ENCODE data around the gene QKI. TPM values are rescaled to one million over a fixed set of nuclear protein-coding genes. Genes with fewer than 3 reads are reported as not detected.

Gene QKI
- total and polyA plus RNA-seq, 3 donors from 2014 or later: 148 to 366 (median 315) TPM

- H3K36me3 ChIP-seq (ENCODE audit: low read depth, missing control alignments): no peaks in the 10 kb centered on the region
- no peak overlapping the region for H3K27ac ChIP-seq
- TF ChIP-seq POLR2A (IDR thresholded peaks at IDR 0.05): no peak
- no peak for TF ChIP-seq CTCF (IDR thresholded peaks at IDR 0.05)
- H3K9me3 ChIP-seq: no peaks in the 10 kb centered on the region
- H3K4me3 ChIP-seq: no peak overlapping the region
- H3K4me1 ChIP-seq: peaks cover 2% of the 10 kb centered on the region
- H3K27me3 ChIP-seq: no peaks in the 10 kb centered on the region
- 71 to 72% methylated on average over 5 of the region's 5 CpGs for WGBS, 2 donors
- no peak for DNase-seq
- intact Hi-C loops (cut with DNase I; ENCODE audit: low total_unique reads): no loop called here
Observed at GRCh38 chr6:163539101-163539762, 124.7 kb downstream of the QKI start.

- no peak for DNase-seq
- Histone ChIP-seq H3K27ac (no peak overlapping the region), H3K4me3 (no peak overlapping the region), H3K36me3 (ENCODE audit: low read depth, missing control alignments) (no peaks in the 10 kb centered on the region), H3K9me3 (no peaks in the 10 kb centered on the region), H3K4me1 (no peaks in the 10 kb centered on the region), H3K27me3 (no peaks in the 10 kb centered on the region)
- 92 to 93% methylated on average over 2 of the region's 2 CpGs for WGBS, 2 donors
- TF ChIP-seq POLR2A (IDR thresholded peaks at IDR 0.05): no peak
- TF ChIP-seq CTCF (IDR thresholded peaks at IDR 0.05): no peak
- intact Hi-C loops (cut with DNase I; ENCODE audit: low total_unique reads): no loop called here
Observed at GRCh38 chr6:163543321-163543720, 128.8 kb downstream of the QKI start.

- Histone ChIP-seq H3K27ac (no peak overlapping the region), H3K4me1 (no peaks in the 10 kb centered on the region), H3K36me3 (ENCODE audit: low read depth, missing control alignments) (no peaks in the 10 kb centered on the region), H3K4me3 (no peak overlapping the region), H3K9me3 (no peaks in the 10 kb centered on the region), H3K27me3 (no peaks in the 10 kb centered on the region)
- WGBS, 2 donors: 82 to 84% methylated on average over 5 of the region's 5 CpGs
- TF ChIP-seq CTCF (IDR thresholded peaks at IDR 0.05) (no peak), POLR2A (IDR thresholded peaks at IDR 0.05) (no peak)
- DNase-seq: no peak
- intact Hi-C loops (cut with DNase I; ENCODE audit: low total_unique reads): no loop called here
Observed at GRCh38 chr6:163545370-163545769, 130.9 kb downstream of the QKI start.

- no peak for DNase-seq
- Histone ChIP-seq H3K9me3 (no peaks in the 10 kb centered on the region), H3K27me3 (no peaks in the 10 kb centered on the region), H3K4me3 (no peak overlapping the region), H3K36me3 (ENCODE audit: low read depth, missing control alignments) (no peaks in the 10 kb centered on the region), H3K4me1 (no peaks in the 10 kb centered on the region), H3K27ac (no peak overlapping the region)
- intact Hi-C loops (cut with DNase I; ENCODE audit: low total_unique reads): no loop called here
- WGBS, 2 donors: 85 to 90% methylated on average over 3 of the region's 3 CpGs
- TF ChIP-seq CTCF (IDR thresholded peaks at IDR 0.05): no peak
- no peak for TF ChIP-seq POLR2A (IDR thresholded peaks at IDR 0.05)
Observed at GRCh38 chr6:163547287-163547686, 132.8 kb downstream of the QKI start.

- Histone ChIP-seq H3K4me1 (no peaks in the 10 kb centered on the region), H3K27ac (no peak overlapping the region), H3K9me3 (no peaks in the 10 kb centered on the region), H3K27me3 (no peaks in the 10 kb centered on the region), H3K36me3 (ENCODE audit: low read depth, missing control alignments) (no peaks in the 10 kb centered on the region), H3K4me3 (no peak overlapping the region)
- TF ChIP-seq POLR2A (IDR thresholded peaks at IDR 0.05): no peak
- no peak for TF ChIP-seq CTCF (IDR thresholded peaks at IDR 0.05)
- intact Hi-C loops (cut with DNase I; ENCODE audit: low total_unique reads): no loop called here
- 87 to 95% methylated on average over 3 of the region's 3 CpGs for WGBS, 2 donors
- DNase-seq: no peak
Observed at GRCh38 chr6:163548624-163549023, 134.1 kb downstream of the QKI start.
